ENCODE data around the gene CENPI.

DNA sequence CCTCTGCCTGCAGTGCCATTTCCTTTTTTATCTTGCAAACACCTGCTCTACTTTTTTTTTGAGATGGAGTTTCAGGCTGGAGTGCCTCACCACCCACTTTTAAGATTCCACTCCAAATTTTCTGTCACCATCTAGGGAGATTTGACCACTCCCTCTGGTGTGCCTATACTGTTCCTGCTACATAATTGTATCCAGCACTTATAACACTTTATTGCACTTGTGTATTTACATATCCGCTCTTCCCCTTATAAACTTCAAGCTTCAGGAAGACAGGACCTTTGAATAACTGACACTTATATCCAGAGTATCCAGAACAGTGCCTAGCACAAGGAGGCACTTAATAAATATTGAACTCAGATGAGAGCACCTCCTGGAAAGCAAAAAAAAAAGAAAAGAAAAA lies 6.2 kb upstream of the CENPI start:
- TF ChIP-seq, protein P1, sequence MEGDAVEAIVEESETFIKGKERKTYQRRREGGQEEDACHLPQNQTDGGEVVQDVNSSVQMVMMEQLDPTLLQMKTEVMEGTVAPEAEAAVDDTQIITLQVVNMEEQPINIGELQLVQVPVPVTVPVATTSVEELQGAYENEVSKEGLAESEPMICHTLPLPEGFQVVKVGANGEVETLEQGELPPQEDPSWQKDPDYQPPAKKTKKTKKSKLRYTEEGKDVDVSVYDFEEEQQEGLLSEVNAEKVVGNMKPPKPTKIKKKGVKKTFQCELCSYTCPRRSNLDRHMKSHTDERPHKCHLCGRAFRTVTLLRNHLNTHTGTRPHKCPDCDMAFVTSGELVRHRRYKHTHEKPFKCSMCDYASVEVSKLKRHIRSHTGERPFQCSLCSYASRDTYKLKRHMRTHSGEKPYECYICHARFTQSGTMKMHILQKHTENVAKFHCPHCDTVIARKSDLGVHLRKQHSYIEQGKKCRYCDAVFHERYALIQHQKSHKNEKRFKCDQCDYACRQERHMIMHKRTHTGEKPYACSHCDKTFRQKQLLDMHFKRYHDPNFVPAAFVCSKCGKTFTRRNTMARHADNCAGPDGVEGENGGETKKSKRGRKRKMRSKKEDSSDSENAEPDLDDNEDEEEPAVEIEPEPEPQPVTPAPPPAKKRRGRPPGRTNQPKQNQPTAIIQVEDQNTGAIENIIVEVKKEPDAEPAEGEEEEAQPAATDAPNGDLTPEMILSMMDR (IDR thresholded peaks at IDR 0.05) = no peak
- TF ChIP-seq POLR2A (IDR thresholded peaks at IDR 0.05) = no peak

Measured in body of pancreas (tissue), 4 donors.